Gastroesophageal sphincter (tissue), 3 donors: ENCODE measurements around the gene IFT52.

ENCODE experiments used
- CTCF ChIP-seq, 4 experiments: fragments of 200-600 bp in 2 of 4; fragments of 450-650 bp in 2 of 4; sonication (generic) in 1 of 4; IDR thresholded peaks; one replicate each; pipeline ENCODE4 v1.5.1; 2017 to 2019; ENCODE audit warnings: antibody characterized with exemption in 4 of 4, mild to moderate bottlenecking in 2 of 4, moderate library complexity in 2 of 4
- POLR2AphosphoS5 ChIP-seq: sonication (generic); formaldehyde crosslinking; IDR thresholded peaks from one replicate; pipeline ENCODE4 v1.6.1; 2017; ENCODE audit warnings: antibody characterized with exemption

DNA sequence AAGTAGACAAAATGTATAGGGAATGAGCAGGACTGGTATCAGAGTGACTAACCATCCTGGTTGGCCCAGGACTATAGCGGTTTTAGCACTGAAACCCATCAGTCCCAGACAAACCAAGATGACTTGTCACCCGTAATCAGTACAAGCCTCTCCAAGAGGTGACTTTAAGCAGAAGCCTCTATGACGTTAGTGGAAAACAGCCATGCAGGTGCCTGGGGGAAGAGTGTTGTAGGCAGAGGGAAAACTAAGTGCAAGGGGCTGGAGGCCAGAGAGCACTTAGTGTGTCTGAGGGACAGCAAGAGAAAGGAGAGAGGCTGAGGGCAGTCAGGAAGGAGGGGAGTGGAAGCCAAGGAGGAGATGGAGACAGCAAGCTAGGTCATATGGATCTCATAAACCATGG is 29.8 kb upstream of the IFT52 start:
- TF ChIP-seq CTCF (IDR thresholded peaks at IDR 0.05) (no peak), POLR2AphosphoS5 (no peak)
